ENCODE results near the gene ZSCAN5B.
"Not testable (repeated sequence)": the region's sequence is repeated elsewhere in the genome, so short reads cannot be mapped to it uniquely, and the experiment has no call there.

ZSCAN5B gene

GRCh38 chr19:56197646-56198045 is at the start of gene ZSCAN5B:
Gene ZSCAN5B, minus strand, starts transcription at chr19:56197783. Its CDS starts 4,731 bp downstream, at chr19:56193052.
- DNase-seq, result not testable (repeated sequence)

GRCh38 chr19:56245764-56246163 is 48.2 kb upstream of the ZSCAN5B start:
- not testable (repeated sequence) for DNase-seq

- DNase-seq, result no peak
Observed at GRCh38 chr19:56245121-56245740, 47.6 kb upstream of the ZSCAN5B start.

GRCh38 chr19:56223481-56223880 is 25.9 kb upstream of the ZSCAN5B start:
- DNase-seq, result no peak

GRCh38 chr19:56222901-56223300 is 25.3 kb upstream of the ZSCAN5B start:
- no peak for DNase-seq

- DNase-seq, result no peak
Observed at GRCh38 chr19:56221851-56222250, 24.3 kb upstream of the ZSCAN5B start.

GRCh38 chr19:56221442-56221841 is 23.9 kb upstream of the ZSCAN5B start:
- not testable (repeated sequence) for DNase-seq

GRCh38 chr19:56218961-56219360 is 21.4 kb upstream of the ZSCAN5B start:
- DNase-seq, result no peak

GRCh38 chr19:56217039-56217949 is 19.7 kb upstream of the ZSCAN5B start:
- DNase-seq, result no peak

GRCh38 chr19:56211718-56212117 is 14.1 kb upstream of the ZSCAN5B start:
- no peak for DNase-seq

- DNase-seq, result not testable (repeated sequence)
Observed at GRCh38 chr19:56210036-56210435, 12.5 kb upstream of the ZSCAN5B start.

- DNase-seq, result no peak
Observed at GRCh38 chr19:56209091-56209490, 11.5 kb upstream of the ZSCAN5B start.

- DNase-seq, result not testable (repeated sequence)
Observed at GRCh38 chr19:56207581-56207980, 10.0 kb upstream of the ZSCAN5B start.

- no peak for DNase-seq
Observed at GRCh38 chr19:56201973-56202372, 4.4 kb upstream of the ZSCAN5B start, which contains the start of gene ZSCAN5C. Gene ZSCAN5C, plus strand, starts transcription at chr19:56202273. Its CDS starts 3,641 bp downstream, at chr19:56205914.

GRCh38 chr19:56199687-56200086 is 2.1 kb upstream of the ZSCAN5B start:
- no peak for DNase-seq

- DNase-seq, result no peak
Observed at GRCh38 chr19:56193981-56194640, 3.5 kb downstream of the ZSCAN5B start.

GRCh38 chr19:56191711-56192110 is 5.9 kb downstream of the ZSCAN5B start:
- DNase-seq, result no peak

GRCh38 chr19:56191115-56191514 is 6.5 kb downstream of the ZSCAN5B start:
- DNase-seq, result no peak

GRCh38 chr19:56189785-56190184 is 7.8 kb downstream of the ZSCAN5B start:
- DNase-seq, result no peak

GRCh38 chr19:56177564-56178243 is 19.9 kb downstream of the ZSCAN5B start:
- DNase-seq, result no peak

- no peak for DNase-seq
Observed at GRCh38 chr19:56176881-56177280, 20.7 kb downstream of the ZSCAN5B start.

GRCh38 chr19:56176310-56176709 is 21.3 kb downstream of the ZSCAN5B start:
- not testable (repeated sequence) for DNase-seq

GRCh38 chr19:56175861-56176307 is 21.7 kb downstream of the ZSCAN5B start, which contains the start of gene GALP:
Gene GALP, plus strand, starts transcription at chr19:56176008. Its CDS starts 1,101 bp downstream, at chr19:56177109.
- not testable (repeated sequence) for DNase-seq
